CD8-positive, alpha-beta memory T cell (primary cell): ENCODE data around the gene TREML4. TPM values are rescaled to one million over a fixed set of nuclear protein-coding genes. Genes with fewer than 3 reads are reported as not detected.
"Not testable (repeated sequence)": the region's sequence is repeated elsewhere in the genome, so short reads cannot be mapped to it uniquely, and the experiment has no call there.

Experiments used
- CTCF ChIA-PET: fragments of 350-600 bp; sonication (Branson Sonifier 250); formaldehyde crosslinking; loops from one replicate; lab custom pipeline; 2021; ENCODE audit warnings: antibody characterized with exemption; lab: Charles Lee
- POLR2A ChIA-PET: fragments of 350-600 bp; sonication (Branson Sonifier 250); formaldehyde crosslinking; loops from one replicate; lab custom pipeline; 2021; ENCODE audit warnings: antibody characterized with exemption; lab: Charles Lee
- DNase-seq, 5 donors: peaks; one replicate each; pipeline versions ENCODE4 v3.0.0 to v3.0.0-alpha.2; 2020 to 2022; ENCODE audit warnings: mixed read lengths in 1 of 5
- H3K27ac ChIP-seq: one replicate; pipeline ENCODE4 v1.7.0; 2013; ENCODE audit warnings: low read depth, mild to moderate bottlenecking, low read length, moderate library complexity
- H3K27me3 ChIP-seq: 2 replicates; pipeline ENCODE4 v1.7.0; 2013; ENCODE audit warnings: low read length, mild to moderate bottlenecking; ENCODE audit not compliant: insufficient read depth, poor library complexity, severe bottlenecking
- H3K36me3 ChIP-seq: 2 replicates; pipeline ENCODE4 v1.7.0; 2013; ENCODE audit warnings: mild to moderate bottlenecking, low read length, moderate library complexity; ENCODE audit not compliant: insufficient read depth
- H3K4me1 ChIP-seq: 2 replicates; pipeline ENCODE4 v1.7.0; 2013; ENCODE audit warnings: mild to moderate bottlenecking, low read length, moderate library complexity; ENCODE audit not compliant: insufficient read depth
- H3K4me3 ChIP-seq: 2 replicates; pipeline ENCODE4 v1.7.0; 2013; ENCODE audit warnings: mild to moderate bottlenecking, low read length
- H3K9me3 ChIP-seq: 2 replicates; pipeline ENCODE4 v1.7.0; 2013; ENCODE audit warnings: mild to moderate bottlenecking, low read length
- H3K27ac Mint-ChIP-seq, 8 donors: one replicate each; pipeline ENCODE4 v1.8.0; 2020 to 2021; ENCODE audit warnings: mixed read lengths in 8 of 8, mild to moderate bottlenecking in 6 of 8, inconsistent platforms in 3 of 8, moderate library complexity in 3 of 8
- H3K27me3 Mint-ChIP-seq, 2 donors: one replicate each; pipeline ENCODE4 v1.8.0; 2020 to 2021; ENCODE audit warnings: mixed read lengths in 2 of 2, mild to moderate bottlenecking in 1 of 2, moderate library complexity in 1 of 2
- H3K36me3 Mint-ChIP-seq, 3 donors: one replicate each; pipeline ENCODE4 v1.8.0; 2020 to 2021; ENCODE audit warnings: mixed read lengths in 3 of 3, inconsistent platforms in 1 of 3, mild to moderate bottlenecking in 1 of 3
- H3K4me1 Mint-ChIP-seq, 3 donors: one replicate each; pipeline ENCODE4 v1.8.0; 2020 to 2021; ENCODE audit warnings: mixed read lengths in 3 of 3, inconsistent platforms in 1 of 3, mild to moderate bottlenecking in 1 of 3
- H3K4me3 Mint-ChIP-seq, 7 donors: one replicate each; pipeline ENCODE4 v1.8.0; 2020 to 2021; ENCODE audit warnings: mixed read lengths in 7 of 7, mild to moderate bottlenecking in 6 of 7, moderate library complexity in 4 of 7, inconsistent platforms in 2 of 7
- H3K9me3 Mint-ChIP-seq, 5 donors: one replicate each; pipeline ENCODE4 v1.8.0; 2020 to 2022; ENCODE audit warnings: mixed read lengths in 5 of 5, mild to moderate bottlenecking in 3 of 5, moderate library complexity in 2 of 5, inconsistent platforms in 1 of 5
- polyA plus RNA-seq: library from polyadenylated mRNA; unstranded; fragments of 300-500 nt; fragmentation: Illumina TruSeq; gene quantifications from one replicate; pipeline ENCODE4 v1.2.3, GENCODE V29; 2021
- total RNA-seq, 2 experiments: library from RNA; stranded (reverse); gene quantifications; one replicate each; pipeline ENCODE4 v1.2.3, GENCODE V29; 2021

Gene TREML4
- total and polyA plus RNA-seq, 3 experiments from 2014 or later = not detected

DNA sequence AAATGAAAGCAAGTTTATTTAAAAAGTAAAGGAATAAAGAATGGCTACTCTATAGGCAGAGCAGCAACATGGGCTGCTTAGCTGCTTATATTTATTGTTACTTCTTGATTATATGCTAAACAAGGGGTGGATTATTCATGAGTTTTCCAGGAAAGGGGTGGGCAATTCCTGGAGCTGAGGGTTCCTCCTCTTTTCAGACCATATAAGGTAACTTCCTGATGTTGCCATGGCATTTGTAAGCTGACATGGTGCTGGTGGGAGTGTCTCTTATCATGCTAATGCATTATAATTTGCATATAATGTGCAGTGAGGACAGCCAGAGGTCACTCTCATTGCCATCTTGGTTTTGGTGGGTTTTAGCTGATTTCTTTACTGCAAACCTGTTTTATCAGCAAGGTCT lies 39.1 kb upstream of the TREML4 start:
- H3K36me3 ChIP-seq, H3K36me3 Mint-ChIP-seq, POLR2A ChIA-PET, H3K27me3 ChIP-seq, H3K4me3 Mint-ChIP-seq, H3K27ac ChIP-seq, H3K4me3 ChIP-seq, DNase-seq, H3K27me3 Mint-ChIP-seq, H3K9me3 Mint-ChIP-seq: not testable (repeated sequence)
- peaks cover 30% of the 10 kb centered on the region for H3K4me1 ChIP-seq
- CTCF ChIA-PET = interaction anchor here (1.2 to 1.7 kb wide), 2 partner anchors 10 to 12 kb away, joined by 3 to 5 read pairs; partner anchors contain the start of gene TREML2
- Mint-ChIP-seq H3K4me1 (peaks cover 9 to 35% (median 20%) of the 10 kb centered on the region in 3 donors), H3K27ac (peak overlapping the region in 1 of 8 donors; percentile 6)
- H3K9me3 ChIP-seq = peaks cover 12% of the 10 kb centered on the region

DNA sequence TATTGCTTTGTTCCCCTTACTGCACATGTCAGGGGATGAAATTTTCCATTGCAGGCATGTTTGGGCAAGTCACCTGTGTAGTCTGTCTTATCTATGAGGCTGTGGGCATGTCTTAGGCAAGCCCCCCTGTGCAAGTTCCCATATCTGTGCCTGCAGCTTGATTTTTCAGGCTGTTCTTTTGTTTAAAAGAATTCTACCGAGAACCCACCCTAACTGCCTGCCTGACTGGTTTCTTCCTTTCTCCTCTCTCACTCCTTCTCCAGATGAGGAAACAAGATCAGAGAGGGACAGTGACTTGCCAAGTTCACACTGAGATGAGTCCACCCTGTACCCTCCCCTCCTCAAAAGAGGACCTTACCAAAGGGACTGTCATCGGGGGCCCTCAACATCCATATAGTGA lies 38.2 kb upstream of the TREML4 start:
- no peak overlapping the region for H3K4me3 Mint-ChIP-seq
- no peaks in the 10 kb centered on the region for H3K27me3 Mint-ChIP-seq
- no peak for DNase-seq
- H3K4me1 Mint-ChIP-seq = peaks cover 9 to 44% (median 22%) of the 10 kb centered on the region in 3 donors
- H3K9me3 Mint-ChIP-seq = peaks cover 0 to 9% (median 5%) of the 10 kb centered on the region in 5 donors
- no peak overlapping the region for H3K4me3 ChIP-seq
- H3K27ac Mint-ChIP-seq = peak overlapping the region in 1 of 8 donors; percentile 37
- peaks cover 12% of the 10 kb centered on the region for H3K9me3 ChIP-seq
- H3K27ac ChIP-seq = no peak overlapping the region
- peaks cover 38% of the 10 kb centered on the region for H3K4me1 ChIP-seq
- H3K36me3 ChIP-seq = no peaks in the 10 kb centered on the region
- POLR2A ChIA-PET = no interaction called here
- CTCF ChIA-PET = interaction anchor here (1.7 kb wide), 1 partner anchor 11 kb away, joined by 5 read pairs; the partner anchor contains the start of gene TREML2
- no peaks in the 10 kb centered on the region for H3K27me3 ChIP-seq
- peaks cover 0 to 8% (median 2%) of the 10 kb centered on the region in 3 donors for H3K36me3 Mint-ChIP-seq

GRCh38 chr6:41190791-41191190 lies 37.4 kb upstream of the TREML4 start:
- ChIA-PET CTCF (interaction anchor here (1.2 kb wide), 1 partner anchor 41 kb away, joined by 3 read pairs; no protein-coding TSS in a partner anchor), POLR2A (no interaction called here)
- Mint-ChIP-seq H3K27me3 (no peaks in the 10 kb centered on the region), H3K9me3 (peaks cover 0 to 9% (median 5%) of the 10 kb centered on the region in 5 donors), H3K36me3 (peaks cover 0 to 8% (median 2%) of the 10 kb centered on the region in 3 donors), H3K4me3 (no peak overlapping the region), H3K4me1 (peaks cover 9 to 45% (median 26%) of the 10 kb centered on the region in 3 donors), H3K27ac (peak overlapping the region in 1 of 8 donors; percentile 54)
- no peak overlapping the region for H3K4me3 ChIP-seq
- no peak for DNase-seq
- H3K4me1 ChIP-seq = peaks cover 40% of the 10 kb centered on the region
- H3K36me3 ChIP-seq = no peaks in the 10 kb centered on the region
- H3K9me3 ChIP-seq = peaks cover 12% of the 10 kb centered on the region
- H3K27me3 ChIP-seq = no peaks in the 10 kb centered on the region
- H3K27ac ChIP-seq = no peak overlapping the region

DNA sequence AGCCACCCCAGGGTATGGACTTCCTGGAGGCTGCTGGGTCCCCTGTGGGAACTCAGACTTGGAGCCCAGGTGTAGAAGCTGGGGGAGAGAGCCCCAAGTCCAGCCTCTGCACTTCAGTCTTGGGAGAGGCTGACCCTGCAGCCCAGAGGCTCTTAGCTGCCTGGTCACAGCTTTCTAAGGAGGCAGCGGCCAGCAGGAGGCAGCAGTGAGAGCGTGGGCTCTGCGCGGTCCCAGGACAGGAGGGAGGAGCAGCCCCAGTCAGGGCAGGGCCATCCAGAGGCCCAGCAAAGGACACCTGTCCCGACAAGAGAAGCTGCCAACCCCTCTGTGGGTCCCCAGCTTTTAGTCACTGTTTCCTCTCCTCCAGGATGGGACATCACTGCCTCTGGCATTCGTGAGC lies 36.6 kb upstream of the TREML4 start:
- no peaks in the 10 kb centered on the region for H3K27me3 ChIP-seq
- Mint-ChIP-seq H3K27me3 (no peaks in the 10 kb centered on the region), H3K9me3 (peaks cover 0 to 9% (median 5%) of the 10 kb centered on the region in 5 donors), H3K27ac (peak overlapping the region in 1 of 8 donors; percentile 84), H3K4me3 (no peak overlapping the region), H3K36me3 (peaks cover 0 to 8% (median 2%) of the 10 kb centered on the region in 3 donors), H3K4me1 (peaks cover 9 to 41% (median 26%) of the 10 kb centered on the region in 3 donors)
- ChIA-PET CTCF (interaction anchor here (0.9 to 1.3 kb wide), 5 partner anchors 9 to 141 kb away, joined by 3 to 6 read pairs (median 3); no protein-coding TSS in a partner anchor), POLR2A (no interaction called here)
- DNase-seq = peak in 1 of 5 donors; percentile 12
- peaks cover 12% of the 10 kb centered on the region for H3K9me3 ChIP-seq
- H3K4me3 ChIP-seq = no peak overlapping the region
- H3K27ac ChIP-seq = no peak overlapping the region
- H3K36me3 ChIP-seq = no peaks in the 10 kb centered on the region
- peaks cover 36% of the 10 kb centered on the region for H3K4me1 ChIP-seq

DNA sequence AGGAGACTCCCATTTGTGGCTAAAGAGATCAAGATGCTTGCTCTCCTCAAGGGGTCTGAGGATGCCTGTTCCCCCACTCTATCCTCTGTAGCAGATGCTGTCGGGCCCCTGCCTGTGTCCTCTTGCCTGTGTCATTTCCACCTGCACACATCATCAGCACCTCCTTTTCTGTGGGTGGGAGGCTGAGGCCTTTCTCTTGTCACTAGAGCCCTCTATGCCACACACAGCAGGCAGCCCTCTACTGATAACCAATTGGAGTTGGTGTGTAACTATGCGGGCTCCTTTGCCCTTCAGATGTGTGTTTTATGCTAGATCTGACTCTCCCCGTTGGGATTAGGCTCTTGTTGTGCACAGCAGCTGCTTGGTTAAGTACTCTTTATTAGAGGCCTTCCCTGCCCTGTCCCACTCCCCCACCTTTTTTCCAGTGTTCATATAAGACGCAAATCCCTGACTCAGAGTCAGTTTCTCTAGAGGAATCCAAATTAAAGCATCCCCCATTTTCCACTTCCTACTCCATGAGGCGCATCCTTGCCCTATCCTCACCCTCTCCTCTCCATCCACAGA lies 34.9 kb upstream of the TREML4 start:
- Mint-ChIP-seq H3K36me3 (peaks cover 0 to 8% (median 2%) of the 10 kb centered on the region in 3 donors), H3K4me3 (peak overlapping the region in 1 of 7 donors; percentile 26), H3K27ac (peak overlapping the region in 4 of 8 donors; percentile 43 to 74 (median 66)), H3K27me3 (no peaks in the 10 kb centered on the region), H3K4me1 (peaks cover 9 to 44% (median 24%) of the 10 kb centered on the region in 3 donors), H3K9me3 (peaks cover 0 to 9% (median 4%) of the 10 kb centered on the region in 5 donors)
- Histone ChIP-seq H3K4me1 (peaks cover 33% of the 10 kb centered on the region), H3K27ac (no peak overlapping the region), H3K9me3 (peaks cover 12% of the 10 kb centered on the region), H3K4me3 (no peak overlapping the region), H3K27me3 (no peaks in the 10 kb centered on the region), H3K36me3 (no peaks in the 10 kb centered on the region)
- DNase-seq = no peak
- POLR2A ChIA-PET = no interaction called here
- CTCF ChIA-PET = no interaction called here

- Histone ChIP-seq H3K36me3 (no peaks in the 10 kb centered on the region), H3K27ac (no peak overlapping the region), H3K4me3 (no peak overlapping the region), H3K4me1 (peaks cover 27% of the 10 kb centered on the region), H3K27me3 (no peaks in the 10 kb centered on the region), H3K9me3 (peaks cover 12% of the 10 kb centered on the region)
- ChIA-PET CTCF (no interaction called here), POLR2A (no interaction called here)
- Mint-ChIP-seq H3K9me3 (peaks cover 0 to 9% (median 4%) of the 10 kb centered on the region in 5 donors), H3K27me3 (no peaks in the 10 kb centered on the region), H3K36me3 (peaks cover 0 to 8% (median 2%) of the 10 kb centered on the region in 3 donors), H3K27ac (peak overlapping the region in 1 of 8 donors; percentile 70), H3K4me1 (peaks cover 6 to 42% (median 19%) of the 10 kb centered on the region in 3 donors), H3K4me3 (no peak overlapping the region)
- DNase-seq = no peak
These were observed 34.3 kb upstream of the TREML4 start for GRCh38 chr6:41193884-41194283.

DNA sequence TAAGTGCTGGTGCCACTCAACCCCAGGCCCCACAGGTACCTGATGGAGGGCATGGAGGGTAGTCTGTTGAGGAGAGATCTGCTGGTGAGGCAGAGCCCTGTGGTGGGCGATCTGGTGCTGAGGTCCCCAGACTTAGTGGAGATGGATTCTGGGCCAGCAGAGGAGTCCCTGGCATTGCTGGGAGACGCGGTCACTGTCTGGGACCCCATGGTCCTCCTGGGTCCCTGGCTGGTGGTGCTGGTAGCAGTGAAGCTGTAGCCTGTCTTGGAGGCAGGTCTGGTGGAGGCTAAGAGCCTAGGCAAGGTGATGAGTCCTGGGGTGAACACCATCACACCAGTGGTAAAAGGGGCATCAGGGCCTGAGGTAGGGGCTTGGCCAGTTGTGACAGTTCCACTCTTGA lies 33.8 kb upstream of the TREML4 start:
- H3K27ac Mint-ChIP-seq = peak overlapping the region in 3 of 8 donors; percentile 25 to 78 (median 66)
- H3K27me3 Mint-ChIP-seq = no peaks in the 10 kb centered on the region
- no peak overlapping the region for H3K4me3 Mint-ChIP-seq
- Histone ChIP-seq H3K36me3 (no peaks in the 10 kb centered on the region), H3K9me3 (peaks cover 9% of the 10 kb centered on the region), H3K4me3 (no peak overlapping the region), H3K27me3 (no peaks in the 10 kb centered on the region), H3K4me1 (peaks cover 29% of the 10 kb centered on the region), H3K27ac (no peak overlapping the region)
- H3K36me3 Mint-ChIP-seq = peaks cover 0 to 6% (median 2%) of the 10 kb centered on the region in 3 donors
- ChIA-PET CTCF (no interaction called here), POLR2A (no interaction called here)
- DNase-seq = no peak
- peaks cover 11 to 42% (median 23%) of the 10 kb centered on the region in 3 donors for H3K4me1 Mint-ChIP-seq
- H3K9me3 Mint-ChIP-seq = peaks cover 0 to 8% (median 4%) of the 10 kb centered on the region in 5 donors

DNA sequence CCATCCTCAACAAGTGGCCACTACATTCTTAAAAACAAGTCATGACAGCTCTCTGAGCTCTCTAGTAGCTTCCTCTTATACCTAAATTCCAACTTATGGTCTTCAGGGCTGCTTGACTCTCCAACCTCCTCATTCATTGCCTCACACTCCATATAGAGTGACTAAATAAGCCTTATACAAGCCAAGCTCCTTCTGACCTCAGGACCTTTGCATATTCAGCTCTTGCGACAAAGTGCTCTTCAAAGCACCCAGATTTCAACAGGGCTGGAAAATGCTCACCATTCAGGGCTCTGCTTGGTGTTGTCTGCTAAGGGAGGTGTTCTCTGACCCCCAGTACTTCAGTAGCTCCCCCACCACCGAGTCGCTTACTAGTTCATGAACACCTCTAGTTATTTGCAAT lies 30.9 kb upstream of the TREML4 start:
- CTCF ChIA-PET = interaction anchor here (1.6 to 2.1 kb wide), 2 partner anchors 15 kb away, joined by 8 read pairs; no protein-coding TSS in a partner anchor

More for the DNA sequence above, 30.9 kb upstream of the TREML4 start:
- peak overlapping the region in 6 of 8 donors; percentile 13 to 75 (median 38) for H3K27ac Mint-ChIP-seq
- no peak overlapping the region for H3K4me3 Mint-ChIP-seq
- no peaks in the 10 kb centered on the region for H3K27me3 Mint-ChIP-seq
- POLR2A ChIA-PET = no interaction called here
- H3K9me3 Mint-ChIP-seq = no peaks in the 10 kb centered on the region
- H3K36me3 ChIP-seq = no peaks in the 10 kb centered on the region
- no peak overlapping the region for H3K27ac ChIP-seq
- peaks cover 39 to 64% (median 46%) of the 10 kb centered on the region in 3 donors for H3K4me1 Mint-ChIP-seq
- H3K4me1 ChIP-seq = peaks cover 51% of the 10 kb centered on the region
- no peak for DNase-seq
- H3K4me3 ChIP-seq = no peak overlapping the region
- H3K36me3 Mint-ChIP-seq = no peaks in the 10 kb centered on the region
- H3K27me3 ChIP-seq = no peaks in the 10 kb centered on the region
- H3K9me3 ChIP-seq = no peaks in the 10 kb centered on the region
